ENCODE results near the gene PHLPP1. TPM values are rescaled to one million over a fixed set of nuclear protein-coding genes. Genes with fewer than 3 reads are reported as not detected.

Gene PHLPP1
- total RNA-seq, 1 experiment from 2014 or later = 14.7 TPM

GRCh38 chr18:62828852-62829251 lies 113.5 kb downstream of the PHLPP1 start:
- POLR2A ChIA-PET = no interaction called here
- H3K27ac ChIP-seq (ENCODE audit: low read depth, low read length) = no peak overlapping the region
- no peaks in the 10 kb centered on the region for H3K27me3 ChIP-seq (ENCODE audit: insufficient read depth, low read length)
- RAD21 ChIA-PET (ENCODE audit: low non-redundant PET in 1 of 2, low total read pairs in 2 of 2, uncharacterized antibody in 2 of 2, unreplicated experiment in 2 of 2) = no interaction called here
- H3K4me3 ChIP-seq (replicated peaks in 1 of 2; ENCODE audit: low read depth in 1 of 2, low read length in 2 of 2) = no peak overlapping the region
- ATAC-seq = no peak
- H3K9ac ChIP-seq (ENCODE audit: low read length) = no peak overlapping the region
- intact Hi-C loops (cut with micrococcal nuclease) = no loop called here
- CTCF ChIA-PET = no interaction called here
- BruUV-seq (replicated peaks) = no TSS peak
- no peaks in the 10 kb centered on the region for H4K20me1 ChIP-seq (ENCODE audit: insufficient read depth)
- no peak overlapping the region for H3K4me2 ChIP-seq (ENCODE audit: low read length)
- H3K4me1 ChIP-seq (ENCODE audit: control insufficient read depth in 1 of 2, insufficient read depth in 2 of 2, low read length in 2 of 2) = peaks cover 0 to 5% of the 10 kb centered on the region in 2 experiments; a peak in 2 of 4 replicates
- DNase-seq (ENCODE audit: low read depth, low spot score) = no peak
- H3K9me2 ChIP-seq (ENCODE audit: insufficient read depth) = no peaks in the 10 kb centered on the region
- no peak for TF ChIP-seq YY1 (IDR thresholded peaks at IDR 0.05; ENCODE audit: extremely low read depth, insufficient replicate concordance, low read depth, low read length)
- TF ChIP-seq EZH2 (IDR thresholded peaks at IDR 0.05) = no peak
- no peak for TF ChIP-seq CTCF (IDR thresholded peaks at IDR 0.05 in 2 of 3, conservative IDR thresholded peaks at IDR 0.05 in 1 of 3; ENCODE audit: borderline replicate concordance in 1 of 3, insufficient read depth in 1 of 3, low read depth in 2 of 3, low read length in 2 of 3)
- TF ChIP-seq EGR1 (IDR thresholded peaks at IDR 0.05; ENCODE audit: low read depth) = no peak
- H3K79me2 ChIP-seq (ENCODE audit: insufficient read depth, low read length) = no peaks in the 10 kb centered on the region
- H3K36me3 ChIP-seq (ENCODE audit: control insufficient read depth in 1 of 2, insufficient read depth in 2 of 2, low read length in 2 of 2) = peaks cover 0 to 3% of the 10 kb centered on the region in 2 experiments; a peak in 1 of 4 replicates
- H3K9me3 ChIP-seq (ENCODE audit: control insufficient read depth in 1 of 2, insufficient read depth in 1 of 2, low read depth in 1 of 2, low read length in 2 of 2) = no peaks in the 10 kb centered on the region
- no peak overlapping the region for H2AFZ ChIP-seq (ENCODE audit: low read depth, low read length, poor library complexity, severe bottlenecking)

GRCh38 chr18:62829936-62830335 lies 114.6 kb downstream of the PHLPP1 start:
- H2AFZ ChIP-seq (ENCODE audit: low read depth, low read length, poor library complexity, severe bottlenecking) = no peak overlapping the region
- ATAC-seq = no peak
- no peak overlapping the region for H3K9ac ChIP-seq (ENCODE audit: low read length)
- H3K27ac ChIP-seq (ENCODE audit: low read depth, low read length) = no peak overlapping the region
- no peak overlapping the region for H3K4me2 ChIP-seq (ENCODE audit: low read length)
- no peak for DNase-seq (ENCODE audit: low read depth, low spot score)
- RAD21 ChIA-PET (ENCODE audit: low non-redundant PET in 1 of 2, low total read pairs in 2 of 2, uncharacterized antibody in 2 of 2, unreplicated experiment in 2 of 2) = no interaction called here
- no peaks in the 10 kb centered on the region for H3K27me3 ChIP-seq (ENCODE audit: insufficient read depth, low read length)
- peaks cover 0 to 3% of the 10 kb centered on the region in 2 experiments; a peak in 1 of 4 replicates for H3K36me3 ChIP-seq (ENCODE audit: control insufficient read depth in 1 of 2, insufficient read depth in 2 of 2, low read length in 2 of 2)
- BruUV-seq (replicated peaks) = no TSS peak
- POLR2A ChIA-PET = no interaction called here
- no peak overlapping the region for H3K4me3 ChIP-seq (replicated peaks in 1 of 2; ENCODE audit: low read depth in 1 of 2, low read length in 2 of 2)
- peaks cover 0 to 5% of the 10 kb centered on the region in 2 experiments; a peak in 2 of 4 replicates for H3K4me1 ChIP-seq (ENCODE audit: control insufficient read depth in 1 of 2, insufficient read depth in 2 of 2, low read length in 2 of 2)
- H3K79me2 ChIP-seq (ENCODE audit: insufficient read depth, low read length) = no peaks in the 10 kb centered on the region
- H3K9me2 ChIP-seq (ENCODE audit: insufficient read depth) = no peaks in the 10 kb centered on the region
- no peaks in the 10 kb centered on the region for H4K20me1 ChIP-seq (ENCODE audit: insufficient read depth)
- CTCF ChIA-PET = no interaction called here
- intact Hi-C loops (cut with micrococcal nuclease) = no loop called here
- no peaks in the 10 kb centered on the region for H3K9me3 ChIP-seq (ENCODE audit: control insufficient read depth in 1 of 2, insufficient read depth in 1 of 2, low read depth in 1 of 2, low read length in 2 of 2)
- TF ChIP-seq ATF3 (IDR thresholded peaks at IDR 0.05) (no peak), ELF1 (IDR thresholded peaks at IDR 0.05; ENCODE audit: borderline replicate concordance, low read depth) (no peak), REST (IDR thresholded peaks at IDR 0.05; ENCODE audit: low read depth) (no peak), SIN3A (IDR thresholded peaks at IDR 0.05; ENCODE audit: low read depth) (no peak), JUND (IDR thresholded peaks at IDR 0.05) (no peak), EZH2 (IDR thresholded peaks at IDR 0.05) (no peak), ZNF274 (IDR thresholded peaks at IDR 0.05; ENCODE audit: low read depth, low read length) (no peak), CBX3 (IDR thresholded peaks at IDR 0.05; ENCODE audit: low read depth) (no peak)
- TF ChIP-seq, protein P1, sequence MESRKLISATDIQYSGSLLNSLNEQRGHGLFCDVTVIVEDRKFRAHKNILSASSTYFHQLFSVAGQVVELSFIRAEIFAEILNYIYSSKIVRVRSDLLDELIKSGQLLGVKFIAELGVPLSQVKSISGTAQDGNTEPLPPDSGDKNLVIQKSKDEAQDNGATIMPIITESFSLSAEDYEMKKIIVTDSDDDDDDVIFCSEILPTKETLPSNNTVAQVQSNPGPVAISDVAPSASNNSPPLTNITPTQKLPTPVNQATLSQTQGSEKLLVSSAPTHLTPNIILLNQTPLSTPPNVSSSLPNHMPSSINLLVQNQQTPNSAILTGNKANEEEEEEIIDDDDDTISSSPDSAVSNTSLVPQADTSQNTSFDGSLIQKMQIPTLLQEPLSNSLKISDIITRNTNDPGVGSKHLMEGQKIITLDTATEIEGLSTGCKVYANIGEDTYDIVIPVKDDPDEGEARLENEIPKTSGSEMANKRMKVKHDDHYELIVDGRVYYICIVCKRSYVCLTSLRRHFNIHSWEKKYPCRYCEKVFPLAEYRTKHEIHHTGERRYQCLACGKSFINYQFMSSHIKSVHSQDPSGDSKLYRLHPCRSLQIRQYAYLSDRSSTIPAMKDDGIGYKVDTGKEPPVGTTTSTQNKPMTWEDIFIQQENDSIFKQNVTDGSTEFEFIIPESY (IDR thresholded peaks at IDR 0.05; ENCODE audit: extremely low read depth, insufficient replicate concordance, low read length) = no peak

Data from HCT116 (cell line).